DOHH2 (cell line): ENCODE data around the gene VKORC1.

ENCODE experiments used
- CTCF ChIP-seq: fragments of 200-600 bp; sonication (generic); IDR thresholded peaks from one replicate; pipeline ENCODE4 v1.5.1; 2014; ENCODE audit warnings: antibody characterized with exemption, mild to moderate bottlenecking, low read depth, low read length; ENCODE audit not compliant: poor library complexity, severe bottlenecking
- EZH2phosphoT487 ChIP-seq: fragments of 200-600 bp; sonication (generic); IDR thresholded peaks from 2 replicates; pipeline ENCODE4 v1.6.1; 2017; ENCODE audit warnings: borderline replicate concordance, mild to moderate bottlenecking, antibody characterized with exemption, low read length, moderate library complexity, mixed read lengths

DNA sequence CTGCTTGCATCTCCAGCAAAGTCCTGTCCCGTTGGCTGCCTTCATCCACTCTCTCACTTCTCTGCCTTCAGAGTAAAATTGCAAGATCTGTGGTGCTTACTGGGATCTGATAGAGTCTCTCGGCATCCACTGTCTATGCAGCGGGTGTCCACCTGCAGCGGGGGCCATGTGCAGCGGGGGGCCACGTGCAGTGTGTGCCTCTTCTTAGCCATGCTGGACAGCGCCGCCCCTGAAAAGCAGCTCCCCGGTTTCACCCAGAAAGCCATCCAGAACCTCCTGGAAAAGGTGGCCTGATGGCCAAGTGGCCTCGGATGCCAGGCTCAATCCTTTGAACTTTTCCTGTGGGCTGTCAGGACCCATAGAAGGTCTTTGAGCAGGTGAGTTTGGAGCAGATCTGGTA, 51.7 kb downstream of the VKORC1 start:
- TF ChIP-seq CTCF (no peak), EZH2phosphoT487 (no peak)
